Uterus (tissue), 2 donors: ENCODE data around the gene FUT2.

Experiments used
- CTCF ChIP-seq, 4 experiments: fragments of 200-600 bp in 2 of 4; fragments of 450-650 bp in 2 of 4; sonication (generic) in 2 of 4; IDR thresholded peaks; one replicate each; pipeline ENCODE4 v1.5.1; 2016 to 2019; ENCODE audit warnings: antibody characterized with exemption in 4 of 4, mild to moderate bottlenecking in 2 of 4, moderate library complexity in 1 of 4
- POLR2A ChIP-seq, 2 donors: fragments of 450-650 bp; IDR thresholded peaks; one replicate each; pipeline ENCODE4 v1.6.1; 2016; ENCODE audit warnings: antibody characterized with exemption in 2 of 2, mild to moderate bottlenecking in 1 of 2, moderate library complexity in 1 of 2

- TF ChIP-seq CTCF (IDR thresholded peaks at IDR 0.05) (no peak), POLR2A (IDR thresholded peaks at IDR 0.05) (no peak)
Measured at GRCh38 chr19:48671446-48671995, 24.2 kb upstream of the FUT2 start.
